Right atrium auricular region (tissue), 2 donors: Measurements from ENCODE around the gene DUS3L. TPM values are rescaled to one million over a fixed set of nuclear protein-coding genes. Genes with fewer than 3 reads are reported as not detected.

Experiments
- DNase-seq: peaks from one replicate; pipeline ENCODE4 v3.0.0-alpha.2; 2019; ENCODE audit warnings: low spot score
- H3K27ac ChIP-seq, 2 donors: fragments of 200-600 bp; sonication (generic); 1 replicate in 1 of 2; 2 replicates in 1 of 2; pipeline ENCODE4 v1.5.1; 2016 to 2019
- H3K27me3 ChIP-seq, 2 donors: fragments of 200-600 bp; sonication (generic); one replicate each; pipeline versions ENCODE4 v1.5.1 to v1.6.0; 2017 to 2019
- H3K36me3 ChIP-seq: fragments of 200-600 bp; sonication (generic); one replicate; pipeline ENCODE4 v1.5.1; 2016
- H3K4me1 ChIP-seq, 2 donors: fragments of 200-600 bp; sonication (generic); one replicate each; pipeline versions ENCODE4 v1.5.1 to v1.6.0; 2017 to 2019
- H3K4me3 ChIP-seq, 2 donors: fragments of 200-600 bp; sonication (generic); 1 replicate in 1 of 2; 2 replicates in 1 of 2; pipeline ENCODE4 v1.5.1; 2017 to 2019; ENCODE audit warnings: mild to moderate bottlenecking in 1 of 2, moderate library complexity in 1 of 2
- H3K9me3 ChIP-seq, 2 donors: fragments of 200-600 bp; sonication (generic); one replicate each; pipeline ENCODE4 v1.5.1; 2019
- CTCF ChIP-seq, 2 donors: fragments of 200-600 bp; sonication (generic); IDR thresholded peaks; one replicate each; pipeline ENCODE4 v1.5.1; 2019; ENCODE audit warnings: antibody characterized with exemption in 2 of 2
- total RNA-seq, 2 donors: library from RNA; depleted of rRNA; stranded (reverse); fragments of >200 nt; gene quantifications; one replicate each; pipeline ENCODE4 v1.1.0, GENCODE V29; 2016

DUS3L gene
- total RNA-seq, 2 donors from 2014 or later = 12.1 to 24.8 TPM

GRCh38 chr19:5808120-5808816 is 17.3 kb upstream of the DUS3L start:
- peaks cover 0 to 7% of the 10 kb centered on the region in 2 donors for H3K27me3 ChIP-seq
- DNase-seq = no peak
- no peak for TF ChIP-seq CTCF (IDR thresholded peaks at IDR 0.05)
- no peaks in the 10 kb centered on the region for H3K9me3 ChIP-seq
- H3K27ac ChIP-seq = no peak overlapping the region
- H3K36me3 ChIP-seq = no peaks in the 10 kb centered on the region
- peaks cover 0 to 20% of the 10 kb centered on the region in 2 donors for H3K4me1 ChIP-seq
- H3K4me3 ChIP-seq = no peak overlapping the region

- no peaks in the 10 kb centered on the region for H3K9me3 ChIP-seq
- no peaks in the 10 kb centered on the region for H3K36me3 ChIP-seq
- no peak for TF ChIP-seq CTCF (IDR thresholded peaks at IDR 0.05)
- peaks cover 0 to 20% of the 10 kb centered on the region in 2 donors for H3K4me1 ChIP-seq
- no peak overlapping the region for H3K4me3 ChIP-seq
- H3K27ac ChIP-seq = no peak overlapping the region
- DNase-seq = no peak
- H3K27me3 ChIP-seq = peaks cover 0 to 7% of the 10 kb centered on the region in 2 donors
These were observed 15.9 kb upstream of the DUS3L start for GRCh38 chr19:5806905-5807304.

- TF ChIP-seq CTCF (IDR thresholded peaks at IDR 0.05) = no peak
- no peak for DNase-seq
- H3K9me3 ChIP-seq = no peaks in the 10 kb centered on the region
- peak overlapping the region; percentile 55 to 56 for H3K4me3 ChIP-seq
- H3K36me3 ChIP-seq = no peaks in the 10 kb centered on the region
- peak overlapping the region; percentile 85 to 92 for H3K27ac ChIP-seq
- peaks cover 0 to 7% of the 10 kb centered on the region in 2 donors for H3K27me3 ChIP-seq
- peaks cover 0 to 20% of the 10 kb centered on the region in 2 donors for H3K4me1 ChIP-seq
These were observed 15.1 kb upstream of the DUS3L start for GRCh38 chr19:5806133-5806489.

- DNase-seq = peak; percentile 62
- peak overlapping the region; percentile 85 to 92 for H3K27ac ChIP-seq
- H3K27me3 ChIP-seq = peaks cover 0 to 7% of the 10 kb centered on the region in 2 donors
- H3K4me1 ChIP-seq = peaks cover 0 to 20% of the 10 kb centered on the region in 2 donors
- H3K4me3 ChIP-seq = peak overlapping the region; percentile 55 to 56
- peak; percentile 49 to 77 for TF ChIP-seq CTCF (IDR thresholded peaks at IDR 0.05)
- H3K36me3 ChIP-seq = no peaks in the 10 kb centered on the region
- H3K9me3 ChIP-seq = no peaks in the 10 kb centered on the region
These were observed 14.6 kb upstream of the DUS3L start for GRCh38 chr19:5805462-5806132.

- H3K27me3 ChIP-seq = peaks cover 0 to 7% of the 10 kb centered on the region in 2 donors
- no peak for DNase-seq
- H3K4me3 ChIP-seq = peak within 1 kb of the TSS; percentile 55 to 56
- peaks cover 0 to 27% of the 10 kb centered on the region in 2 donors for H3K4me1 ChIP-seq
- peak within 1 kb of the TSS; percentile 85 to 92 for H3K27ac ChIP-seq
- no peaks in the 10 kb centered on the region for H3K9me3 ChIP-seq
- TF ChIP-seq CTCF (IDR thresholded peaks at IDR 0.05) = no peak
- H3K36me3 ChIP-seq = no peaks in the 10 kb centered on the region
These were observed 13.8 kb upstream of the DUS3L start, which contains the start of gene NRTN for GRCh38 chr19:5804516-5805461. TSS of gene NRTN (plus strand) at chr19:5805067. CDS start at chr19:5824166, 19,099 bp downstream.
